ENCODE measurements around the gene ABCD1.

GRCh38 chrX:153726286-153727122, 1.8 kb downstream of the ABCD1 start:
- TF ChIP-seq POLR2A (IDR thresholded peaks at IDR 0.05; ENCODE audit: low read depth, low read length) (no peak), POLR2AphosphoS5 (IDR thresholded peaks at IDR 0.05; ENCODE audit: low read depth, low read length) (no peak)
